ENCODE results near the gene CAMK1D.
"Not testable (repeated sequence)": the region's sequence is repeated elsewhere in the genome, so short reads cannot be mapped to it uniquely, and the experiment has no call there.

The CAMK1D gene

DNA sequence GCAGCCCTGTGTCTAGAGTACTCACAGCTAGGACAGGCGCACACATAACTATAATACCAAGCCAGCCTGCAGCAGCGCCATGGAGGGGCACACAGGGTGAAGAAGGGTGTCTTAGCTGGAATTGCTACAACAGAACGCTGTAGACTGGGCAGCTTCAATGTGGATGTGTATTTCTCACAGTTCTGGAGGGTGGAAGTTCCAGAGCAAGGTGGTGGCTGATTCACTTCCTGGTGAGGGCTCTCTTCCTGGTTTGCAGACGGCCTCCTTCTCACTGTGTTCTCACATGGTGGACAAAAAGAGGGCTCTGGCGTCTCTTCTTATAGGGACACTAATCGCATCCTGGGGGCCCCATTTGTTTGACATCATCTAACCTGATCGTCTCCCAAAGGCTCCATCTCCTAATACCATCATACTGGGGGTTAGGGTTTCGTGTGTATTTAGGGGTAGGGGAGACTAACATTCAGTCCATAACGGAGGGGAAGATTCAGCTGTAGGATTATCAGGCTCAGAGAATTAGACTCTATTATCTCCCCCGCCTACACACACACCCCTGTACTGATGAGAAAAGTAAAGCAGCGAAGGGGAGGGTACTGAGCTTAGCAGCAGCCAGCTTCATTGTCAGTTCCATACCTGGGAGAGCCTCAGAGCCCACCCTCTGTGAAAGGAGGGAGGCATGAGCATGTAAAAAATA lies 363.1 kb downstream of the CAMK1D start:
- no peak for DNase-seq (ENCODE audit: low spot score)
- no peak for FAIRE-seq

GRCh38 chr10:12712984-12713316 lies 363.6 kb downstream of the CAMK1D start:
- not testable (repeated sequence) for DNase-seq (ENCODE audit: low spot score); FAIRE-seq

DNA sequence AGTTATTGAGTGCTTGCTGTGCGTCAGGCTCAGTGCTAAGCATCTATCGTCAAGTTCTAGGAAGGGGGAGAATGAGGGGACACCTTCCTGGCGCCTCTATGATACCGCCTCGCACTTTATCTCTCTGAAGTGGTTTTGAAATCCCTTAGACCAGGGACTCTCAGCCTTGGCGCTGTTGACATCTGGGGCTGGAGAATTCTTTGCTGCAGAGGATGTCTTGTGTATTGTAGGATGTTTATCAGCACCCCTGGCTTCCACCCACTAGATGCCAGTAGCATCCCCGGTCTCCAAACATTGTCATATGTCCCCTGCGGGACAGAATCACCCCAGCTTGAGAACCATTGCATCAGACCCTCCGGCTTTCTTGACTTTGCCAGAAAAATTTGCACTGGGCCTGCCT lies 366.7 kb downstream of the CAMK1D start:
- FAIRE-seq = no peak
- no peak for DNase-seq (ENCODE audit: low spot score)

DNA sequence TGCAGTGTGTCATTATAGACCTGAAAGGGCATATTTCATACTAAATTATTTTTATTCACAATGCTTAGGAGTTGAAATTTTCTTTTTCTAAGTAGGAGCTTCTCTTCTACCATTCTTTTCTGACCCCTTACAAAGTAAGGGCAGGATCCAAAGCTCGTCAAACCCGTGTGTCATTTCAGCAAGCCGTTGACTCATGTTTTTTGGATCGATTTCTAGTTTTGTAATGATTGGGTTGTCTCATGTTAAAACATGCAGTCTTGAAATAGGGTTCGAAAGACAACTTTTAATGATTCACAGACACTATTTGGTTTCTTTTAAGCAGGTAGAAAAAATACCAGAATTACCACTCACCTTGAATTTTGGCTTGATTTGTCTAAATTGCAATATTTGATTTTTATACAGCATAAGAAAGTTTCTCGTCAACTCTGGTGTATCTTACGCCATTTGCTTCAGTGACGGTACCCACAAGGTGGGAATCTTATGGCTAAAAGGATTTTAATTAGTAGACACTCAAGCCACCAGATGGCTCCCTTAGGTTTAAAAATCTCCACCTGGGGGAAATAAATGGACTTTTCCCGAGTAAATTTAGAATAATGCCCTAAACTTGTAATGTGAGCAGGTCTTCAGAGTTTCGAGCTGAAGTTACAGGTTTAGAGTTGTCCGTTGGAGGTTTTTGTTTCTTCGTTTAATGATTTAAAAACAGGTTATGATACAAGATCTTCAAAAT lies 368.8 kb downstream of the CAMK1D start:
- no peak for DNase-seq (ENCODE audit: low spot score)
- FAIRE-seq = no peak

DNA sequence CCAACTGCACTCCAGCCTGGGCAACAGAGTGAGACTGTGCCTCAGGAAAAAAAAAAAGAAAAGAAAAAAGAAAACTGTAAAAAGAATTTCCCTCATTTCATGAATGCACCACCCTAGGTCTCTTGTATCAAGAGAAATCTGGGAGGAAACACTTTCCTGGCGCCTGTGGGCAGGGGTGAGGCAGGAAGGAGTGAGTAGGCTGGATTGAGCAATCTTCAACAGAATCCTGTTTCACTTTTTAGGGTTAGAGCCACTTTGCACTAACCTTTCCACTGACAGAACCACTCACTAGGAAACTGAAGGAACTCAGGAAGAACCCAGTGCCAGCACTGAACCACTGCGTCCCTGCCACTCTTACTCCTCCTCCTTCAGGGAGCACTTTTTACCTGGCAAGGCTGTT lies 370.0 kb downstream of the CAMK1D start:
- no peak for DNase-seq (ENCODE audit: low spot score)
- no peak for FAIRE-seq

GRCh38 chr10:12720217-12720981 lies 371.1 kb downstream of the CAMK1D start:
- DNase-seq (ENCODE audit: low spot score) = peak; percentile 99
- FAIRE-seq = peak; percentile 99

- FAIRE-seq (no peak), DNase-seq (ENCODE audit: low spot score) (no peak)
Observed at GRCh38 chr10:12721334-12721733, 372.0 kb downstream of the CAMK1D start.

GRCh38 chr10:12723220-12723619 lies 373.9 kb downstream of the CAMK1D start:
- FAIRE-seq (no peak), DNase-seq (ENCODE audit: low spot score) (no peak)

DNA sequence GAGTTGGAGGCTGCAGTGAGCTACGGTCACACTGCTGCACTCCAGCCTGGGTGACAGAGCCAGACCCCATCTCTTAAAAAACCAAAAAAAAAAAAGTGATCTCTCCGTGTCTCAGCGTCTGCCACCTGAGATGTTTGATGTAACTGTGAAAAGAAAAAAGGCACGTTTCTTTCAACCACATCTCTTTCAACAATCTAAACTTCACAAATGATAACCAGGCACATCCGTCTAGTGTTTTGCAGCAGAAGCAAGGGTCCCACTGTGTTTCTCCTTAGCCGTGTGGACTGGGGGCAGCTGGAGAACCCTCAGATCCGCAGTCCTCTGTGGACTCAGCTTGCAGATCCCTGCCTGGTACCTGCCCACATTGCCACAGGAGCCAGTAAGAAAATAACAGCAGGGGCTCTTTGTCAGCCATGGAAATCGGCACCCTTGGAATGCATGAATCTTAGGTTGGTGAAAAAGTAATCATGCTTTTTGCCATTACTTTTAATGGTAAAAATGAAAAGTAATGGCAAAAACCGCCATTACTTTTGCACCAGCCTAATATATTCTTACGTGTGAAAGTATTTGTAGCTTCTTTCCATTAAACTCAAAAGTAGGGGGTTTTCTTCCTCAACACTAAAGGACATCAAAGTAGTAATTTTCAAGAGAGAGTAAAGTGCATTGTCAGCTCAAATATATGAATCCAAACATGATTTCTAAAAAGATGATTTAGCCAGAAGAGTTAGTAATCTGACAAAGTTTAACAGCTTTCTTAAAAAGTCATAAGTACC lies 375.6 kb downstream of the CAMK1D start:
- DNase-seq (ENCODE audit: low spot score) (no peak), FAIRE-seq (no peak)

GRCh38 chr10:12725580-12725888 lies 376.2 kb downstream of the CAMK1D start:
- DNase-seq (ENCODE audit: low spot score); FAIRE-seq: not testable (repeated sequence)

DNA sequence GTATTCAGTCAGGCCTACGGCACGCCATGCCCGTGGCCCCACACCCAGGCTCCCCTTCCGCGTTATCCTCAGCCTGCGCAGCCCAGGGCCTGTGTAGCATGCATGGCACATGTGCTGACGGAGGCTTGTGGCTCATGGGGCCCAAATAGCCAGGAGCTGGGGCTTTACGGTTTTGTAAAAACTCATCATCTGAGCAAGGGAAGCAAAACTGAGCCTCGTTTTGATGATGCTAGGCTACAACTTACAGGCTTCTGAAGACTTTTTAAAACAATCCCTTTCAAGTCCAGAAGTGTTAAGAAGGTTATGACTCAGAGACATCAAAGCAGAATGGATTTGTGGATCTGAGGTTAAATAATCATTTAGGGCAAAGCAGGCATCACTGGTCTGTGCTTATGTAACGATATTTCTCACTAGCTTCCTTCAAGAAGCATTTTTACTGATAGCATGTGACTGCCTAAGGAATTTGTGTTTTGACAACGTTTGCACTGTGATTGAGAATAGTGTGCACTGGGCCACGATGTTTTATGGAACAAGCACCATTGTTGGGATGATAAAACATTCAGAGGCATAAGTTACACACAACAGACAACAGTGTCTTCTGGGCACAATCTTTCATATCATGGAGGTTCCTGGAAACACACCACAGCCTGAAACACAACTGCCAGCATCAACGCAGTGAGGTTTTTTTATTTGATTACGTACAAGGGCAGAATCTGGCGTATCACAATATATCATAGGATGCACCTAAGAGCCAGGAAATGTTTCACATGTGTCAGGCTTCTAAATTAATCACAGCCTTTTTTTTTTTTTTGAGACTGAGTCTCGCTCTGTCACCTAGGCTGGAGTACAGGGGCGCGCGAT lies 377.9 kb downstream of the CAMK1D start:
- FAIRE-seq (no peak), DNase-seq (ENCODE audit: low spot score) (peak; percentile 48)

DNA sequence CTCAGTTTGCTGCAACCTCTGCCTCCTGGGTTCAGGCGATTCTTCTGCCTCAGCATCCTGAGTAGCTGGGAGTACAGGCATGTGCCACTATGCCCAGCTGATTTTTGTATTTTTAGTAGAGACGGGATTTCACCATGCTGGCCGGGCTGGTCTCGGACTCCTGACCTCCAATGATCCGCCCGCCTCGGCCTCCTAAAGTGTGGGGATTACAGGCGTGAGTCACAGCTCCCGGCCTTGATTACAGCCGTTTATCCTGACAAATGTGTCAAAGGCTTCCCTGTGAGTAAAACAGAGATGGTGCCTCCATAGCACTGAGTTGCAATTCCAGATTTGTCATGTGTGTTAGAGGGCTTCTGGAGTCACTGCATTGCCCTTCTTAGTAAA lies 378.5 kb downstream of the CAMK1D start:
- FAIRE-seq (peak; percentile 67), DNase-seq (ENCODE audit: low spot score) (peak; percentile 49)

DNA sequence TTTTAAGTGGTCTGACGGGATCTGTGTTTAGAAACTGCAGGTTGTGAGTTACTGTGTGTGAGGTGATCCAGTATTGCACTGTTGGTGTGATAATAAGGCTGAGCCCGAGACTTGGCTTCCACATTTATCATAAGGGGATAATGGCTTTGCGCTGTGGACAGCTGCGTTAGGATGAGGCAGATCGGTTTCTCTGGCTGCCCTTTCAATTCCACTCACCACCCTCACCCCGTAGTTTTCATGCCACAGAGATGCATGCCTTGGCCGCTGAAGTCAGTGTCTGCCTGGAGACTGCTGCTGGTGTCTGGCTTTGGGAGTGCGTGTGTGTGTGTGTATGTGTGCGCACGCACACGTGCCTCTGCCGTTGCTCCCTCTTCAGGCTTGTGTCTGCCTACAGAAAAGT lies 379.1 kb downstream of the CAMK1D start:
- FAIRE-seq (no peak), DNase-seq (ENCODE audit: low spot score) (no peak)

DNA sequence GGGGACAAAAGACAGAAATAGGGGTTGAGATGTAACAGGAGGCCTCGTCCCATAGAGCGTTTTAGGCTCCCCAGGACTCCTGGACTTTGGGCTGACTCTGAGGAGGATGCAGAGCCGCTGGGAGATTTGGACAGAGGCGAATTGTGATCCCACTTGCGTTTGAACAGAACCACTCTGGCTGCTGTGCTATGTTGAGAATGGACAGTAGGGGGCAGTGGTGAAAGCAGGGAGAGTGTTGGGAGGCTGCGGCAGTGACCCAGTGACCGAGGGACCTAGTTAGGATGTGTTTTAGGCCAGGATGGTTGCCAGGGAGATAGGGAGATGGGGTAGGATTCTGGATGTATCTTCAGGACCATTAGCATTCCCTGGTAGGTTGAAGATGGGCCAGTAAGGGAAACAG lies 380.5 kb downstream of the CAMK1D start:
- DNase-seq (ENCODE audit: low spot score) = no peak
- FAIRE-seq = no peak

DNA sequence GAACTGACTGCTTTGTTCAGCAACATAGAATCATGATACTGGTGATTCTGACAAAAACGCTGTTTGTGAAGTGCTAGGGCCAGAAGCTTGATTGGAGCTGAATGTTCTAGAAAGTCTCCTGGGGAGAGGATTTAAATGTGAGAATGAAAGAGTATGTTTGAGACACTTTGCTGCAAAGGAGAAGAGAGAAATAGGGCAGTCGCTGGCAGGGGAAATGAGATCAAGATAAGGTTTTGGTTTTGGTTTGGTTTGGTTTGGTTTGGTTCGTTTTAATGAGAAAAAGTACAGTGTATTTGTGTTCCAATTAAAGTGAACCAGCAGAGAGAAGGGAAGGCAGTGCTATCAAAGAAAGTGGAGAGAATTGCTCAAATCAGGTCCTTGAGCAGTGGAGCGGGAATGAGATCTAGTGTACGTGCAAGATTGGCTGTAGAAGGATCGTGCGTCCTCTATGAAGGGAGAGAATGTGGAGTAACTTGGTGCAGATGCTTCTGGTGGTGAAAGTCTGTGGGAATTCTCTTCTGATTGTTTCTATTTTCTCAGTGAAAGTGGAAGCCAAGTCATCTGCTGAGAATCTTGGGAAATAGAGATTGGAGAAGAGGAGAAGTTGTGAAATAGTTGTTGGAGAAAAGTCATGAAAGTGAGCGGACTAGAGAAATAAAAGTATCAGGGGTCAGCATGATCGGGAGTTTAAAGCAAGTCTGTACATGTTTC lies 381.6 kb downstream of the CAMK1D start:
- no peak for DNase-seq (ENCODE audit: low spot score)
- FAIRE-seq = no peak

DNA sequence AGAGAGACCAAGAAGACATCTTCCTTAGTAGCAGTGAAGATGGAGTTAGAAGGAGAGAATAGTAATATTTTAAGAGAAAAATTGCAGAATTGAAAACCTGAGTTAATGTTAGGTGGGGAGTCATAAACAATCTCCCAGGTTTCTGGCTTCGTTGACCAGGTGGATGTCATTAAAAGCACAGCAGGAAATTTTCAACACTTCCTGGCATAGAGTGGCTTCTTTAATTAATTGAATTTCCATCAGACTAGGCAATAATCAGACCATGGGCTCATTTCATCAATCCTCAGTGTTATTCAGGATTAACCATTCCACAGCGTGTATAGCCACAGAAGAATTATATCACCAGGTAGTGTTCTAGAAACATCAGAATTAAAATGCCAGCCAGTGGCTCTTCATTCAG lies 383.9 kb downstream of the CAMK1D start:
- no peak for DNase-seq (ENCODE audit: low spot score)
- FAIRE-seq = no peak

DNA sequence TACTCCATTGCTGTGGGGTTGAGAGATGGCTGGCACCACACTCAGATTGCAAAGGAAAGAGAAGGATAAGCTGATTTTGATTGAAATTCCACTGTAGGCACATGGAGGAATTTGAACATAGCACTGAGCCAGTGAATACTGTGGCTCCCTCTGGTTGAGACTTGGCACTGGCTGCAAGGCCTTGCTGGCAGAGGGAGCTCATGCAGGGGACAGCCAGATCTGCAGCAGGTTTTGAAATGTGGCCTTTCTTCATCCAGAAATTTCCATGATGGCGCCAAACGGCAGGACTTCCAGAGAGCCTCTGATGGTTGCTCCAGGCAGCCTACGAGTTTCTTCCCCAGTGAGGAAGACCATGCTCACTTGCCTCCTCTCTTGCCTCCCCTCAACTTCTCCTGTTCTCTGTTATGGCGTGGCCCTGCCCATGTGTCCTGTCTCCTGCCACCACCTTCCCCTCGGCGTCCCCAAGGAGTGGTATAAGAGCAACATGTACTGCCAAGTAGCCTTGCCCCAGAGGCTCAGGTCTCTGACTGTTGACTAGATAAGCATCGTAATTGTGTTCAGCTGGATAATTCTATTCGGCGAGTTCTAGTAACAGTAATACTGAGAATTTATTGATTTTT lies 386.6 kb downstream of the CAMK1D start:
- no peak for FAIRE-seq
- no peak for DNase-seq (ENCODE audit: low spot score)

GRCh38 chr10:12740813-12741212 lies 391.5 kb downstream of the CAMK1D start:
- DNase-seq (ENCODE audit: low spot score) = no peak
- no peak for FAIRE-seq

DNA sequence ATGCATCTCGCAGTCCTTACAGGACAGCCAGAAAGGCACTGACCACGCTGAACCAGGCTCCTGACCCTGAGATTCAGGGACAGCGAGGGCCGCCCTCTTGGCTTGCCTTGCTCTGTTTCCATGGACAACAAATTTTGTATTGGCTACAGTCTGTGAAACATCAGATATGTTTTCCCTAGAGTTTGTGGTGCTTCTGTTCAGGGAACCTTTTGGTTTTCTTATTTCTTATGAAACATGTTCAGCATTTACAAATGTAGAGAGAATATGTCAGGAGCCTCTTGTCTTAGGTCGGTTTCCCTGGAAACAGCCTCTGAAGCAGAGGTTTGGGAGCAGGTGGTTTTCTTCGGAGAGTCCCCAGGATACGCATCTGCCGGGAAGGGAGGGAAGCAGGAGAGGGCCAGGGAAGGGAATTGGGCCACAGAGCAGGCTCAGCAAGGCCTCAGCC lies 392.0 kb downstream of the CAMK1D start:
- FAIRE-seq (no peak), DNase-seq (ENCODE audit: low spot score) (no peak)

- DNase-seq (ENCODE audit: low spot score) (no peak), FAIRE-seq (no peak)
Observed at GRCh38 chr10:12742771-12743170, 393.4 kb downstream of the CAMK1D start.
